Prostate gland (tissue), 2 donors: Measurements from ENCODE around the gene TSR2.

Experiments used
- CTCF ChIP-seq, 4 experiments: fragments of 200-600 bp in 2 of 4; fragments of 450-650 bp in 2 of 4; sonication (generic) in 2 of 4; IDR thresholded peaks; 1 replicate in 3 of 4; 2 replicates in 1 of 4; pipeline ENCODE4 v1.5.1; 2016 to 2019; ENCODE audit warnings: antibody characterized with exemption in 4 of 4, mild to moderate bottlenecking in 2 of 4, moderate library complexity in 2 of 4
- POLR2A ChIP-seq: fragments of 450-650 bp; IDR thresholded peaks from one replicate; pipeline ENCODE4 v1.6.1; 2016; ENCODE audit warnings: antibody characterized with exemption, mild to moderate bottlenecking
- POLR2AphosphoS5 ChIP-seq: sonication (generic); formaldehyde crosslinking; IDR thresholded peaks from one replicate; pipeline ENCODE4 v1.6.1; 2017; ENCODE audit warnings: antibody characterized with exemption

GRCh38 chrX:54470054-54470760 lies 30.0 kb downstream of the TSR2 start:
- TF ChIP-seq CTCF (IDR thresholded peaks at IDR 0.05) (no peak), POLR2A (no peak), POLR2AphosphoS5 (no peak)
